Prostate gland (tissue), 2 donors: ENCODE results near the gene GLP2R. TPM values are rescaled to one million over a fixed set of nuclear protein-coding genes. Genes with fewer than 3 reads are reported as not detected.

Experiments used
- DNase-seq: peaks from one replicate; pipeline ENCODE4 v3.0.0-alpha.2; 2019; ENCODE audit warnings: low spot score
- H3K27ac ChIP-seq, 2 donors: fragments of 200-600 bp; sonication (generic); 2 replicates each; pipeline ENCODE4 v1.5.1; 2017 to 2019
- H3K27me3 ChIP-seq: fragments of 200-600 bp; sonication (generic); replicated peaks from 2 replicates; pipeline ENCODE4 v1.5.1; 2019; ENCODE audit not compliant: insufficient read depth
- H3K36me3 ChIP-seq, 2 donors: fragments of 200-600 bp; sonication (generic); 1 replicate in 1 of 2; 2 replicates in 1 of 2; pipeline versions ENCODE4 v1.5.1 to v1.8.1; 2017 to 2019
- H3K4me1 ChIP-seq: fragments of 200-600 bp; sonication (generic); replicated peaks from 2 replicates; pipeline ENCODE4 v1.5.1; 2019
- H3K4me3 ChIP-seq, 2 donors: fragments of 200-600 bp; sonication (generic); 2 replicates each; pipeline ENCODE4 v1.5.1; 2017 to 2019
- H3K9me3 ChIP-seq: fragments of 200-600 bp; sonication (generic); 2 replicates; pipeline ENCODE4 v1.5.1; 2017
- POLR2A ChIP-seq: fragments of 450-650 bp; IDR thresholded peaks from one replicate; pipeline ENCODE4 v1.6.1; 2016; ENCODE audit warnings: antibody characterized with exemption, mild to moderate bottlenecking
- POLR2AphosphoS5 ChIP-seq: sonication (generic); formaldehyde crosslinking; IDR thresholded peaks from one replicate; pipeline ENCODE4 v1.6.1; 2017; ENCODE audit warnings: antibody characterized with exemption
- WGBS: methylation state at CpG from one replicate; pipeline ENCODE4 v1.1.5; 2018; 5-methylcytosine and 5-hydroxymethylcytosine counted together
- intact Hi-C: fragments of 100-400 bp; cut with DNase I; formaldehyde crosslinking; loops from one replicate; pipeline ENCODE4 v1.14.2; 2022
- total RNA-seq, 2 donors: library from RNA; depleted of rRNA; stranded (reverse); fragments of >200 nt; gene quantifications; one replicate each; pipeline ENCODE4 v1.1.0, GENCODE V29; 2016
- TF ChIP-seq, protein P1 (sequence below), 4 experiments: fragments of 200-600 bp in 2 of 4; fragments of 450-650 bp in 2 of 4; sonication (generic) in 2 of 4; IDR thresholded peaks; 1 replicate in 3 of 4; 2 replicates in 1 of 4; pipeline ENCODE4 v1.5.1; 2016 to 2019; ENCODE audit warnings: antibody characterized with exemption in 4 of 4, mild to moderate bottlenecking in 2 of 4, moderate library complexity in 2 of 4

Gene GLP2R
- total RNA-seq, 2 donors from 2014 or later, result 0.34 to 1.5 TPM

DNA sequence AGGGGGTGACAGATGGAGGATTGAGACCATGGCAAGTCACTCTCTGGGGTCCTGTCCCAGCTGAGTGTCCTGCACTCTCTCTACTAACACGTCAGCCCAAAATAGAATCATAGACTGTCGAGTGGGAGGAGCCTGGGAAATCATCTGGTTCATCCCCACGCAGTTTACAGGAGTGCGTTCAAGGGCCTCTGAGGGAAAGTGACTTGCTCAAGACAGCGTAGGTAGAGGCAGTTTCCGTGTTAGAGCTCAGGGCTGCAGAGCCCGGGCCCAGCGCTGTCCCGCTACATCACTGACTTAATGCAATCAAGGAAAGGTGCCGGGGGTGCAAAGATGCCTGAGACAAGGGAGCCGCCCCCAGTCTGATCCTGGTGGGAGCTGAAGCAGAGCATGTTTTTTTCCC, 14.2 kb upstream of the GLP2R start:
- no peak overlapping the region for H3K27ac ChIP-seq
- no peak overlapping the region for H3K4me3 ChIP-seq
- no peak for DNase-seq
- H3K4me1 ChIP-seq, result no peaks in the 10 kb centered on the region
- no peaks in the 10 kb centered on the region for H3K27me3 ChIP-seq
- 59% methylated on average over 11 of the region's 11 CpGs for WGBS
- H3K36me3 ChIP-seq, result no peaks in the 10 kb centered on the region
- intact Hi-C loops, result loop anchor here (5.0 kb wide), 1 partner anchor 46 kb away; no protein-coding TSS in a partner anchor
- no peaks in the 10 kb centered on the region for H3K9me3 ChIP-seq
- no peak for TF ChIP-seq POLR2AphosphoS5
- TF ChIP-seq POLR2A, result no peak
- TF ChIP-seq, protein P1, sequence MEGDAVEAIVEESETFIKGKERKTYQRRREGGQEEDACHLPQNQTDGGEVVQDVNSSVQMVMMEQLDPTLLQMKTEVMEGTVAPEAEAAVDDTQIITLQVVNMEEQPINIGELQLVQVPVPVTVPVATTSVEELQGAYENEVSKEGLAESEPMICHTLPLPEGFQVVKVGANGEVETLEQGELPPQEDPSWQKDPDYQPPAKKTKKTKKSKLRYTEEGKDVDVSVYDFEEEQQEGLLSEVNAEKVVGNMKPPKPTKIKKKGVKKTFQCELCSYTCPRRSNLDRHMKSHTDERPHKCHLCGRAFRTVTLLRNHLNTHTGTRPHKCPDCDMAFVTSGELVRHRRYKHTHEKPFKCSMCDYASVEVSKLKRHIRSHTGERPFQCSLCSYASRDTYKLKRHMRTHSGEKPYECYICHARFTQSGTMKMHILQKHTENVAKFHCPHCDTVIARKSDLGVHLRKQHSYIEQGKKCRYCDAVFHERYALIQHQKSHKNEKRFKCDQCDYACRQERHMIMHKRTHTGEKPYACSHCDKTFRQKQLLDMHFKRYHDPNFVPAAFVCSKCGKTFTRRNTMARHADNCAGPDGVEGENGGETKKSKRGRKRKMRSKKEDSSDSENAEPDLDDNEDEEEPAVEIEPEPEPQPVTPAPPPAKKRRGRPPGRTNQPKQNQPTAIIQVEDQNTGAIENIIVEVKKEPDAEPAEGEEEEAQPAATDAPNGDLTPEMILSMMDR (IDR thresholded peaks at IDR 0.05), result no peak

DNA sequence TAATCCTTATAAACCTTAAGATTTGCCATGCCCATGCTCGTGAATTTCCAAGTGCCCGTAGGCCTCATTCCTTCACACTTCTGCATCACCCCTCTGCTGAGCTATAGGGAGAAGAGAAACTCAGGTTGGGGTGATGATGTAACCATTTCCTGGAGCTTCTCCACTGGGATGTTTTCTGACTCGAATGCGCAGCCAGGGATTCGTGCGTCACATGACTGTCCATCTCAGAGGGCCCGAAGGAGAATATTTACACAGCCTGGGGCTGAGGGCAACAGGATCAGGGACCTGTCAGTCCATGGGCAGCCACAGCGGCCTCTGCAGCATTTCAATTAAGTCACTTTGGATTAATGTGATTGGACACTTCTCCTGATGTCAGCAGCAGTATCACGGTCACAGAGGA, 12.6 kb upstream of the GLP2R start:
- H3K4me1 ChIP-seq, result no peaks in the 10 kb centered on the region

DNA sequence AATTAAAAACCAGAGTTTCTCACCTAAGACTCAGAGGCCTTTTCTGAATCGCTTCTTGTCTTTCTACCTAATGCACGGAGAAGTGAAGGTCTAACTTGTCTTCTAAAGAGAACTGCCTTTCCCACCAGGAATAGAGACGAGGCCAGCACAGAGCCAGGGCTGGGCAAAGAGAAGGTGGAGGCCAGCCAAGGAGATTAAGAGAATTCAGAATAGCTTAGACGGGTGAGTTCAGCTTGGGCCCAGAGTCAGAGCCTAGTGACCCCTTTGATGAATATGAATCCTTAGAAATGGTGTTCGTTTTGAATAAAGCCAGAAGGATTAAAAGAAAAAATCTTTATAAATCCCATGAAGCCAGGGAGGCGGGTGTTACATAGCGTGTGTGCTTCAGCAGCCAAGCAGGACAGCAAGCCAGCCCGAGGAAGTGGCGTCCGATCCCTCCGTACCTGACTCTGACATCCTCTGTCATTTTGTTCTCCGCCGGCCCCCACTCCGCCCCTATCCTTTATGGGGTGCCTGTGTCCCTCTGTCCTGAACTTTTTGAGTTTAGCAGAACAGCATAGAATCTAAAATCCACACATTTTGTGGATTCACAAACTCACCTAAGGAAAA, 11.3 kb upstream of the GLP2R start:
- Histone ChIP-seq H3K27ac (no peak overlapping the region), H3K9me3 (no peaks in the 10 kb centered on the region), H3K4me1 (no peaks in the 10 kb centered on the region), H3K4me3 (no peak overlapping the region), H3K27me3 (no peaks in the 10 kb centered on the region), H3K36me3 (no peaks in the 10 kb centered on the region)
- WGBS, result 85% methylated on average over 14 of the region's 14 CpGs
- DNase-seq, result no peak
- TF ChIP-seq POLR2AphosphoS5 (no peak), POLR2A (no peak)
- TF ChIP-seq, protein P1 (IDR thresholded peaks at IDR 0.05), result no peak
- intact Hi-C loops, result loop anchor here (5.0 kb wide), 1 partner anchor 43 kb away; no protein-coding TSS in a partner anchor

More for the DNA sequence above, 12.6 kb upstream of the GLP2R start:
- DNase-seq, result no peak
- Histone ChIP-seq H3K9me3 (no peaks in the 10 kb centered on the region), H3K27me3 (no peaks in the 10 kb centered on the region), H3K27ac (no peak overlapping the region), H3K36me3 (no peaks in the 10 kb centered on the region), H3K4me3 (no peak overlapping the region)
- no peak for TF ChIP-seq POLR2AphosphoS5
- TF ChIP-seq, protein P1 (IDR thresholded peaks at IDR 0.05), result no peak
- no peak for TF ChIP-seq POLR2A
- intact Hi-C loops, result loop anchor here (5.0 kb wide), 1 partner anchor 44 kb away; no protein-coding TSS in a partner anchor
- 86% methylated on average over 9 of the region's 9 CpGs for WGBS

DNA sequence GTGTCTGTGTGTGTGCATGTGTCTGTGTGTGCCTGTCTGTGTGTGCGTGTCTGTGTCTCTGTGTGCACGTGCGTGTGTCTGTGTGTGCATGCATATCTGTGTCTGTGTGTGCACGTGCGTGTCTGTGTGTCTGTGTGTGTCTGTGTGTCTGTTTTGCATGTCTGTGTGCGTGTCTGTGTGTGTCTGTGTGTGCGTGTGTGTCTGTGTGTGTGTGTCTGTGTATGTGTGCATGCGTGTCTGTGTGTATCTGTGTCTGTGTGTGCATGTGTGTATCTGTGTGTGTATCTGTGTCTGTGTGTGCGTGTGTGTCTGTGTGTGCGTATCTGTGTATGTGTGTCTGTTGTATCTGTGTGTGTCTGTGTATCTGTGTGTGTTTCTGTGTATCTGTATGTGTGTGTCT, 9.3 kb upstream of the GLP2R start:
- intact Hi-C loops, result no loop called here
- DNase-seq, result no peak
- H3K36me3 ChIP-seq, result no peaks in the 10 kb centered on the region
- H3K4me3 ChIP-seq, result no peak overlapping the region
- H3K4me1 ChIP-seq, result no peaks in the 10 kb centered on the region
- H3K27ac ChIP-seq, result no peak overlapping the region
- no peaks in the 10 kb centered on the region for H3K9me3 ChIP-seq
- TF ChIP-seq, protein P1 (IDR thresholded peaks at IDR 0.05), result no peak
- TF ChIP-seq POLR2AphosphoS5 (no peak), POLR2A (no peak)
- no peaks in the 10 kb centered on the region for H3K27me3 ChIP-seq
- WGBS, result 98% methylated on average over 10 of the region's 10 CpGs

DNA sequence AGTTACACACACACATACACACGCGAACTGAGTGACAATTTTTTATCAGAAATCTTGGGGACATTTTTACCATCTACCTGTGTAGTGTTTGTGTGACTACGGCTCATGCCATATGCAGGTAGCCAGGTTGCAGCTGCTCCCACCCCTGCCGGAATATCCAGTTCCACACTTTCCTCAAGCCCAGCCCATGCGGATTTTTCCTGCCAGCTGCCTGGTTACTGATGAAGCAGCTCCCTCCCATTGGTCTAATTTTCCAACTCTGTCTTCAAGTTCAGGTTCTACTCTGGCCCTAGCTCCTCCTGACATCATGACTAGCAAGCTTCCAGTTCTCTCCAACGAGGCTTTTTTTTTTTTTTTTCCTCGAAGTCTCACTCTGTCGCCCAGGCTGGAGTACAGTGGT, 8.6 kb upstream of the GLP2R start:
- DNase-seq, result peak; percentile 57
- WGBS, result 32% methylated on average over 8 of the region's 8 CpGs
- Histone ChIP-seq H3K27ac (no peak overlapping the region), H3K9me3 (no peaks in the 10 kb centered on the region), H3K4me1 (no peaks in the 10 kb centered on the region), H3K36me3 (no peaks in the 10 kb centered on the region), H3K4me3 (no peak overlapping the region), H3K27me3 (no peaks in the 10 kb centered on the region)
- intact Hi-C loops, result no loop called here
- TF ChIP-seq POLR2A (no peak), POLR2AphosphoS5 (no peak)
- TF ChIP-seq, protein P1 (IDR thresholded peaks at IDR 0.05), result no peak
